HEK293 (cell line): ENCODE measurements around the gene BMPR1A.

Experiments used
- HOXC10 ChIP-seq: sonication (generic); formaldehyde crosslinking; IDR thresholded peaks from 2 replicates; pipeline ENCODE4 v1.8.1; 2023; ENCODE audit warnings: mild to moderate bottlenecking, missing genetic modification reagents
- IKZF3 ChIP-seq: fragments of 450-650 bp; IDR thresholded peaks from 2 replicates; pipeline ENCODE4 v1.5.0; 2018; ENCODE audit warnings: missing biosample characterization, mild to moderate bottlenecking, missing genetic modification characterization, moderate library complexity
- KLF10 ChIP-seq: fragments of 450-650 bp; IDR thresholded peaks from 2 replicates; pipeline ENCODE4 v1.5.1; 2018; ENCODE audit warnings: missing biosample characterization, mild to moderate bottlenecking, missing genetic modification characterization
- MEIS1 ChIP-seq: sonication (generic); formaldehyde crosslinking; IDR thresholded peaks from 2 replicates; pipeline ENCODE4 v1.8.1; 2022; ENCODE audit warnings: missing genetic modification reagents, mild to moderate bottlenecking, borderline replicate concordance
- PRDM1 ChIP-seq: fragments of 450-650 bp; formaldehyde crosslinking; IDR thresholded peaks from 2 replicates; pipeline ENCODE4; 2016; ENCODE audit warnings: missing biosample characterization, missing genetic modification characterization
- SETDB1 ChIP-seq: IDR thresholded peaks from one replicate; pipeline ENCODE4 v1.6.1; 2017; ENCODE audit warnings: mild to moderate bottlenecking, low read length, moderate library complexity, mixed read lengths; ENCODE audit not compliant: insufficient read length
- SP7 ChIP-seq: fragments of 450-650 bp; formaldehyde crosslinking; IDR thresholded peaks from 2 replicates; pipeline ENCODE4 v1.5.1; 2016; ENCODE audit warnings: missing biosample characterization, missing genetic modification characterization
- TRIM28 ChIP-seq: IDR thresholded peaks from 2 replicates; pipeline ENCODE4 v1.6.1; 2011; ENCODE audit warnings: low read length, control low read depth, borderline replicate concordance
- ZFP69B ChIP-seq: fragments of 450-650 bp; formaldehyde crosslinking; IDR thresholded peaks from 2 replicates; pipeline ENCODE4 v1.5.1; 2016; ENCODE audit warnings: missing biosample characterization, missing genetic modification characterization
- ZNF10 ChIP-seq: fragments of 450-650 bp; formaldehyde crosslinking; IDR thresholded peaks from 2 replicates; pipeline ENCODE4 v1.5.1; 2017; ENCODE audit warnings: missing biosample characterization, missing genetic modification characterization
- ZNF221 ChIP-seq: fragments of 450-650 bp; formaldehyde crosslinking; IDR thresholded peaks from 2 replicates; pipeline ENCODE4 v1.5.1; 2017; ENCODE audit warnings: missing biosample characterization, missing genetic modification characterization, borderline replicate concordance
- ZNF302 ChIP-seq: fragments of 450-650 bp; formaldehyde crosslinking; IDR thresholded peaks from 2 replicates; pipeline ENCODE4 v1.5.1; 2016; ENCODE audit warnings: missing biosample characterization, missing genetic modification characterization, low read depth
- ZNF350 ChIP-seq: fragments of 450-650 bp; formaldehyde crosslinking; IDR thresholded peaks from 2 replicates; pipeline ENCODE4 v1.5.0; 2017; ENCODE audit warnings: missing biosample characterization, mild to moderate bottlenecking, missing genetic modification characterization
- ZNF366 ChIP-seq: fragments of 450-650 bp; formaldehyde crosslinking; conservative IDR thresholded peaks from 2 replicates; pipeline ENCODE4 v1.5.1; 2016; ENCODE audit warnings: missing biosample characterization, missing genetic modification characterization
- ZNF426 ChIP-seq: fragments of 450-650 bp; formaldehyde crosslinking; IDR thresholded peaks from 2 replicates; pipeline ENCODE4 v1.5.1; 2017; ENCODE audit warnings: missing biosample characterization, missing genetic modification characterization, mild to moderate bottlenecking, inconsistent platforms, moderate library complexity
- ZNF433 ChIP-seq: fragments of 450-650 bp; formaldehyde crosslinking; IDR thresholded peaks from 2 replicates; pipeline ENCODE4 v1.5.1; 2016; ENCODE audit warnings: missing biosample characterization, missing genetic modification characterization, low read depth
- ZNF530 ChIP-seq: fragments of 450-650 bp; formaldehyde crosslinking; IDR thresholded peaks from 2 replicates; pipeline ENCODE4 v1.5.1; 2016; ENCODE audit warnings: low read depth, missing biosample characterization, missing genetic modification characterization
- ZNF623 ChIP-seq: fragments of 450-650 bp; formaldehyde crosslinking; IDR thresholded peaks from 2 replicates; pipeline ENCODE4 v1.5.1; 2016; ENCODE audit warnings: missing biosample characterization, missing genetic modification characterization
- ZNF791 ChIP-seq: fragments of 450-650 bp; formaldehyde crosslinking; IDR thresholded peaks from 2 replicates; pipeline ENCODE4 v1.5.1; 2016; ENCODE audit warnings: missing biosample characterization, missing genetic modification characterization
- ZNF843 ChIP-seq: fragments of 450-650 bp; formaldehyde crosslinking; IDR thresholded peaks from 2 replicates; pipeline ENCODE4 v1.5.1; 2016; ENCODE audit warnings: missing biosample characterization, missing genetic modification characterization
- TF ChIP-seq, protein P1 (sequence below): fragments of 450-650 bp; IDR thresholded peaks from 2 replicates; pipeline ENCODE4 v1.5.1; 2018; ENCODE audit warnings: missing biosample characterization, missing genetic modification characterization
- TF ChIP-seq, protein P2 (sequence below): fragments of 450-650 bp; formaldehyde crosslinking; optimal IDR thresholded peaks from 2 replicates; pipeline ENCODE3; 2016; ENCODE audit warnings: missing biosample characterization, mild to moderate bottlenecking, missing genetic modification characterization
- TF ChIP-seq, protein P3 (sequence below): fragments of 450-650 bp; formaldehyde crosslinking; IDR thresholded peaks from 2 replicates; pipeline ENCODE4 v1.5.1; 2016; ENCODE audit warnings: missing biosample characterization, missing genetic modification characterization
- TF ChIP-seq, protein P4 (sequence below): fragments of 450-650 bp; formaldehyde crosslinking; IDR thresholded peaks from 2 replicates; pipeline ENCODE4 v1.5.1; 2017; ENCODE audit warnings: missing biosample characterization, missing genetic modification characterization
- TF ChIP-seq, protein P5 (sequence below): fragments of 450-650 bp; formaldehyde crosslinking; IDR thresholded peaks from 2 replicates; pipeline ENCODE4 v1.5.1; 2016; ENCODE audit warnings: missing biosample characterization, missing genetic modification characterization, borderline replicate concordance
- TF ChIP-seq, protein P6 (sequence below): fragments of 450-650 bp; formaldehyde crosslinking; IDR thresholded peaks from 2 replicates; pipeline ENCODE4; 2016; ENCODE audit warnings: missing biosample characterization, missing genetic modification characterization

The BMPR1A gene

DNA sequence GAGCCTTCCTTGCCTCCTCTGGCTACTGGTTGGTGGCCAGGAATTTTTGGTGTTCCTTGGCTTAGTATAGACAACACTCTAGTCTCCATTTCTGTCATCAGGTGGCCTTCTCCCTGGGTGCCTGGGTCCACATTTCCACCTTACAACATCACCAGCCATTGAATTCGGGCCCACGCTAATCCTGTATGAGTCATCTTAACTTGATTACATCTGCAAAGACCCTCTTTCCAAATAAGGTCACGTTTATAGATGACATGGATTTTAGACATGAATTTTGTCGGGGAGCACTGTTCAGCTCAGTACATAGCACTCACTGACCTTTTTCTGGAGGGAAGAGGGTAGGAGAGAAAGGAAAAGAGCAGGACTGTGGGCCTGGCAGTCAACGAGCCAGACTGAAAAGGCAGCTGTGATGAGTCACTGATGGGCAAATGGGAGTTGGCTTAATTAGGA, 161.6 kb downstream of the BMPR1A start (continued):
- TF ChIP-seq ZNF10 (tag by site-specific recombination) (no peak), ZNF433 (tag by site-specific recombination) (no peak), ZNF843 (tag by site-specific recombination) (no peak), HOXC10 (CRISPR knock-in tag) (no peak), ZNF350 (tag by site-specific recombination) (no peak), ZNF426 (tag by site-specific recombination) (no peak), IKZF3 (no peak), PRDM1 (tag by site-specific recombination) (0 out of 2 replicates have a peak, but pooled peaks have one; percentile 8), ZNF791 (no peak), SP7 (0 out of 2 replicates have a peak, but pooled peaks have one; percentile 26), MEIS1 (CRISPR knock-in tag) (no peak), TRIM28 (no peak), ZNF530 (tag by site-specific recombination) (no peak), ZNF623 (tag by site-specific recombination) (no peak), SETDB1 (no peak), ZNF221 (tag by site-specific recombination) (no peak), KLF10 (tag by site-specific recombination) (no peak), ZNF366 (tag by site-specific recombination) (0 out of 2 replicates have a peak, but pooled peaks have one; percentile 38), ZNF302 (tag by site-specific recombination) (no peak), ZFP69B (tag by site-specific recombination) (no peak)
- TF ChIP-seq, protein P1, sequence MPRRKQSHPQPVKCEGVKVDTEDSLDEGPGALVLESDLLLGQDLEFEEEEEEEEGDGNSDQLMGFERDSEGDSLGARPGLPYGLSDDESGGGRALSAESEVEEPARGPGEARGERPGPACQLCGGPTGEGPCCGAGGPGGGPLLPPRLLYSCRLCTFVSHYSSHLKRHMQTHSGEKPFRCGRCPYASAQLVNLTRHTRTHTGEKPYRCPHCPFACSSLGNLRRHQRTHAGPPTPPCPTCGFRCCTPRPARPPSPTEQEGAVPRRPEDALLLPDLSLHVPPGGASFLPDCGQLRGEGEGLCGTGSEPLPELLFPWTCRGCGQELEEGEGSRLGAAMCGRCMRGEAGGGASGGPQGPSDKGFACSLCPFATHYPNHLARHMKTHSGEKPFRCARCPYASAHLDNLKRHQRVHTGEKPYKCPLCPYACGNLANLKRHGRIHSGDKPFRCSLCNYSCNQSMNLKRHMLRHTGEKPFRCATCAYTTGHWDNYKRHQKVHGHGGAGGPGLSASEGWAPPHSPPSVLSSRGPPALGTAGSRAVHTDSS (tag by site-specific recombination) = no peak
- TF ChIP-seq, protein P2, sequence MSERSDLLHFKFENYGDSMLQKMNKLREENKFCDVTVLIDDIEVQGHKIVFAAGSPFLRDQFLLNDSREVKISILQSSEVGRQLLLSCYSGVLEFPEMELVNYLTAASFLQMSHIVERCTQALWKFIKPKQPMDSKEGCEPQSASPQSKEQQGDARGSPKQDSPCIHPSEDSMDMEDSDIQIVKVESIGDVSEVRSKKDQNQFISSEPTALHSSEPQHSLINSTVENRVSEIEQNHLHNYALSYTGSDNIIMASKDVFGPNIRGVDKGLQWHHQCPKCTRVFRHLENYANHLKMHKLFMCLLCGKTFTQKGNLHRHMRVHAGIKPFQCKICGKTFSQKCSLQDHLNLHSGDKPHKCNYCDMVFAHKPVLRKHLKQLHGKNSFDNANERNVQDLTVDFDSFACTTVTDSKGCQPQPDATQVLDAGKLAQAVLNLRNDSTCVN (tag by site-specific recombination) = no peak
- TF ChIP-seq, protein P3, sequence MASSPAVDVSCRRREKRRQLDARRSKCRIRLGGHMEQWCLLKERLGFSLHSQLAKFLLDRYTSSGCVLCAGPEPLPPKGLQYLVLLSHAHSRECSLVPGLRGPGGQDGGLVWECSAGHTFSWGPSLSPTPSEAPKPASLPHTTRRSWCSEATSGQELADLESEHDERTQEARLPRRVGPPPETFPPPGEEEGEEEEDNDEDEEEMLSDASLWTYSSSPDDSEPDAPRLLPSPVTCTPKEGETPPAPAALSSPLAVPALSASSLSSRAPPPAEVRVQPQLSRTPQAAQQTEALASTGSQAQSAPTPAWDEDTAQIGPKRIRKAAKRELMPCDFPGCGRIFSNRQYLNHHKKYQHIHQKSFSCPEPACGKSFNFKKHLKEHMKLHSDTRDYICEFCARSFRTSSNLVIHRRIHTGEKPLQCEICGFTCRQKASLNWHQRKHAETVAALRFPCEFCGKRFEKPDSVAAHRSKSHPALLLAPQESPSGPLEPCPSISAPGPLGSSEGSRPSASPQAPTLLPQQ = peak; percentile 57; the same call in 1 of the 2 replicates
- TF ChIP-seq, protein P4, sequence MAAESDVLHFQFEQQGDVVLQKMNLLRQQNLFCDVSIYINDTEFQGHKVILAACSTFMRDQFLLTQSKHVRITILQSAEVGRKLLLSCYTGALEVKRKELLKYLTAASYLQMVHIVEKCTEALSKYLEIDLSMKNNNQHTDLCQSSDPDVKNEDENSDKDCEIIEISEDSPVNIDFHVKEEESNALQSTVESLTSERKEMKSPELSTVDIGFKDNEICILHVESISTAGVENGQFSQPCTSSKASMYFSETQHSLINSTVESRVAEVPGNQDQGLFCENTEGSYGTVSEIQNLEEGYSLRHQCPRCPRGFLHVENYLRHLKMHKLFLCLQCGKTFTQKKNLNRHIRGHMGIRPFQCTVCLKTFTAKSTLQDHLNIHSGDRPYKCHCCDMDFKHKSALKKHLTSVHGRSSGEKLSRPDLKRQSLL (tag by site-specific recombination) = no peak
- TF ChIP-seq, protein P5, sequence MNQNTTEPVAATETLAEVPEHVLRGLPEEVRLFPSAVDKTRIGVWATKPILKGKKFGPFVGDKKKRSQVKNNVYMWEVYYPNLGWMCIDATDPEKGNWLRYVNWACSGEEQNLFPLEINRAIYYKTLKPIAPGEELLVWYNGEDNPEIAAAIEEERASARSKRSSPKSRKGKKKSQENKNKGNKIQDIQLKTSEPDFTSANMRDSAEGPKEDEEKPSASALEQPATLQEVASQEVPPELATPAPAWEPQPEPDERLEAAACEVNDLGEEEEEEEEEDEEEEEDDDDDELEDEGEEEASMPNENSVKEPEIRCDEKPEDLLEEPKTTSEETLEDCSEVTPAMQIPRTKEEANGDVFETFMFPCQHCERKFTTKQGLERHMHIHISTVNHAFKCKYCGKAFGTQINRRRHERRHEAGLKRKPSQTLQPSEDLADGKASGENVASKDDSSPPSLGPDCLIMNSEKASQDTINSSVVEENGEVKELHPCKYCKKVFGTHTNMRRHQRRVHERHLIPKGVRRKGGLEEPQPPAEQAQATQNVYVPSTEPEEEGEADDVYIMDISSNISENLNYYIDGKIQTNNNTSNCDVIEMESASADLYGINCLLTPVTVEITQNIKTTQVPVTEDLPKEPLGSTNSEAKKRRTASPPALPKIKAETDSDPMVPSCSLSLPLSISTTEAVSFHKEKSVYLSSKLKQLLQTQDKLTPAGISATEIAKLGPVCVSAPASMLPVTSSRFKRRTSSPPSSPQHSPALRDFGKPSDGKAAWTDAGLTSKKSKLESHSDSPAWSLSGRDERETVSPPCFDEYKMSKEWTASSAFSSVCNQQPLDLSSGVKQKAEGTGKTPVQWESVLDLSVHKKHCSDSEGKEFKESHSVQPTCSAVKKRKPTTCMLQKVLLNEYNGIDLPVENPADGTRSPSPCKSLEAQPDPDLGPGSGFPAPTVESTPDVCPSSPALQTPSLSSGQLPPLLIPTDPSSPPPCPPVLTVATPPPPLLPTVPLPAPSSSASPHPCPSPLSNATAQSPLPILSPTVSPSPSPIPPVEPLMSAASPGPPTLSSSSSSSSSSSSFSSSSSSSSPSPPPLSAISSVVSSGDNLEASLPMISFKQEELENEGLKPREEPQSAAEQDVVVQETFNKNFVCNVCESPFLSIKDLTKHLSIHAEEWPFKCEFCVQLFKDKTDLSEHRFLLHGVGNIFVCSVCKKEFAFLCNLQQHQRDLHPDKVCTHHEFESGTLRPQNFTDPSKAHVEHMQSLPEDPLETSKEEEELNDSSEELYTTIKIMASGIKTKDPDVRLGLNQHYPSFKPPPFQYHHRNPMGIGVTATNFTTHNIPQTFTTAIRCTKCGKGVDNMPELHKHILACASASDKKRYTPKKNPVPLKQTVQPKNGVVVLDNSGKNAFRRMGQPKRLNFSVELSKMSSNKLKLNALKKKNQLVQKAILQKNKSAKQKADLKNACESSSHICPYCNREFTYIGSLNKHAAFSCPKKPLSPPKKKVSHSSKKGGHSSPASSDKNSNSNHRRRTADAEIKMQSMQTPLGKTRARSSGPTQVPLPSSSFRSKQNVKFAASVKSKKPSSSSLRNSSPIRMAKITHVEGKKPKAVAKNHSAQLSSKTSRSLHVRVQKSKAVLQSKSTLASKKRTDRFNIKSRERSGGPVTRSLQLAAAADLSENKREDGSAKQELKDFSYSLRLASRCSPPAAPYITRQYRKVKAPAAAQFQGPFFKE (tag by site-specific recombination) = no peak
- TF ChIP-seq, protein P6, sequence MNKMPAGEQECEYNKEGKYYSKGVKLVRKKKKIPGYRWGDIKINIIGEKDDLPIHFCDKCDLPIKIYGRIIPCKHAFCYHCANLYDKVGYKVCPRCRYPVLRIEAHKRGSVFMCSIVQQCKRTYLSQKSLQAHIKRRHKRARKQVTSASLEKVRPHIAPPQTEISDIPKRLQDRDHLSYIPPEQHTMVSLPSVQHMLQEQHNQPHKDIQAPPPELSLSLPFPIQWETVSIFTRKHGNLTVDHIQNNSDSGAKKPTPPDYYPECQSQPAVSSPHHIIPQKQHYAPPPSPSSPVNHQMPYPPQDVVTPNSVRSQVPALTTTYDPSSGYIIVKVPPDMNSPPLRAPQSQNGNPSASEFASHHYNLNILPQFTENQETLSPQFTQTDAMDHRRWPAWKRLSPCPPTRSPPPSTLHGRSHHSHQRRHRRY (tag by site-specific recombination) = no peak
